HTERT RPE-1 (cell line): ENCODE results near the gene GLRA3.

Experiments used
- in situ Hi-C: fragments of 300-500 bp; cut with MboI; formaldehyde crosslinking; loops from 4 replicates; pipeline ENCODE4 v1.14.3; 2020; ENCODE audit warnings: low sequenced_read_pairs

The GLRA3 gene

GRCh38 chr4:174604198-174604597 is 224.8 kb downstream of the GLRA3 start:
- in situ Hi-C loops = no loop called here

DNA sequence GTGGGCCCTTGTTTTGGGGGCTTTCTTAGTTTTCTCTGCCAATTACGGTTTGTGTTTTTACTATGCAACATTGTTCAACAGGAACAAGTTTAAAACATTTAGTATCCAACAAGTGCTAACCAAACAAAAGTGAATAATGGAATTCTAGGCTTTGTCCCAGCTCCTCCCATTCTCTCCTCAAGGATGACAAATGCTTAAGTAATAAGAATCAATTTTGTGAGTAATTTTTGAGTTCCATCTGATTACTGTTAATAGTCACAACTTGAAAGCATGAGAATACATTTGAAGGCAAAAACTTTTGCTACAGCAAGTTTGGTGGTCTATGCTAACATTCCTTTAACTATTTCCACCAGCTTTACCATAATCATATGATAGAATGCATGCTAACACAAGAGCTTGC is 228.7 kb downstream of the GLRA3 start:
- in situ Hi-C loops = no loop called here

GRCh38 chr4:174598800-174599199 is 230.2 kb downstream of the GLRA3 start:
- in situ Hi-C loops = no loop called here

GRCh38 chr4:174596513-174596912 is 232.5 kb downstream of the GLRA3 start:
- in situ Hi-C loops = no loop called here

GRCh38 chr4:174595141-174595929 is 233.7 kb downstream of the GLRA3 start:
- in situ Hi-C loops = no loop called here

DNA sequence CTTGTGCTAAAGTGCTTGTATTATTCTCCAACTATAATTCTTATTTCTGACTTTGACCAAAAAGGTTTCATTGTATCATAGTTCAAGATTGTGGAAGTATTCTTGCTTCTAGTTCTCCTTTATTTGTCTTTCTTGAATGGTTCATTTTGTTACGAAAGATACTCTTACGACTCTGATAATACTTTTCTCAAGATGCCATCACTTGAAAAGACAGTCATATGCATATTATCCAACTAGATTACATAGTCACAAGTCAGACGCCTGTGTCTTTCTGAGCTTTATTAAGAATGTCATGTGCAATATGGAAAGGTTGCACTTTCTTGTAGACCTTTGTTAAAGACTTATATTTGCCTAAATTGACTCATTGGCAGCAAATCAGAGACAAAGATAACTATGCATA is 235.3 kb downstream of the GLRA3 start:
- in situ Hi-C loops = no loop called here

DNA sequence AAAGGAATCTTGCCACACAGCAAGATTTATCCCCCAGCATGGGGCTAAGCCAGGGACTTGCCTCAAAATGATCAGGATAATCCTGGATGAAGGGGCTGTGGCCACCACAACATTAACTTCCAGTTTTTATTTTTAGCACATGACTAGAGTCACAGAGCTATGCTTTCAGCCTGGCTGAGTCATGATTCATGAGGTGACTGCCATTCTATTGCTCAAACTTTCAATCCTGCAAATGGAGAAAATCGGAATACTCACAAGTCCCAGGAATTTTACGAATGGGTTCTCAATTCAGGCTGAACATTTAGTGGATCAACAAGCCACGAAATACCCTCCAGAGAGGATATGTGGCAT is 236.1 kb downstream of the GLRA3 start:
- in situ Hi-C loops = no loop called here

DNA sequence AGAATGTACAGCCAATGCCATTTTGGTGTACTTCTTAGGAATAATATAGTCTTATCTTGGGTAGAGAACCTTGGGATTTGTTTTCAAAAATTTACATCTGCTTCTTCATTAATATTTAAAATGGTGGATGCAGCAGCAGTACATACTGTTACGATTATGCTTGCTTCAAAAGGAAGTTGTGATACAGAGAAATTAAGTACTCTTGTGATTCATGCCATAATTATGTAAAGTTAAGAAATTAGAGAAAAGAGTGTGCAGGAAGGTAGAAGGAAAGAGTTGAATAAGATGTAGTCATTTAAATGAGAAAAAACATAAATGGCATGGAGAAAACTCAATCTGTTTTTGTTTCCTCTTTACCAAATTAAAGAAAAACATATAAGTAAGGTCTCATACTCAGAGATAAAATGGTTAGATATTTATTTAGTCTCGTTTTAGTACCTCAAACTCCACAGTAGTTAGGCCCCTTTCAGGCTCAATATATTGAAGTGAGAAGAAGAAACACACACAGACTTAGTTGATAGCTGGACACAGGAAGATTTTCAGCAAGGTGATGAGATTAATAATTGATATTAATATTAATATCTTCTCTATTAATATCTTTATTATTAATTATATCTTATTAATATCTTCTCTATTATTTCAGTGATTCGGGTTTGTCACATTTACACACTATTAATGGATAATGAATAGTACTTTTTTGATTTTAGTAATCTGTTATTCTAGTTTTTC is 236.6 kb downstream of the GLRA3 start:
- in situ Hi-C loops = no loop called here

- in situ Hi-C loops = no loop called here
These were observed 237.6 kb downstream of the GLRA3 start for GRCh38 chr4:174591243-174592021.

GRCh38 chr4:174590336-174590735 is 238.7 kb downstream of the GLRA3 start:
- in situ Hi-C loops = no loop called here
